Measurements from ENCODE around the gene CCL2. TPM values are rescaled to one million over a fixed set of nuclear protein-coding genes. Genes with fewer than 3 reads are reported as not detected.

Gene CCL2
- total RNA-seq, 1 donor from 2014 or later: 1.4 TPM

DNA sequence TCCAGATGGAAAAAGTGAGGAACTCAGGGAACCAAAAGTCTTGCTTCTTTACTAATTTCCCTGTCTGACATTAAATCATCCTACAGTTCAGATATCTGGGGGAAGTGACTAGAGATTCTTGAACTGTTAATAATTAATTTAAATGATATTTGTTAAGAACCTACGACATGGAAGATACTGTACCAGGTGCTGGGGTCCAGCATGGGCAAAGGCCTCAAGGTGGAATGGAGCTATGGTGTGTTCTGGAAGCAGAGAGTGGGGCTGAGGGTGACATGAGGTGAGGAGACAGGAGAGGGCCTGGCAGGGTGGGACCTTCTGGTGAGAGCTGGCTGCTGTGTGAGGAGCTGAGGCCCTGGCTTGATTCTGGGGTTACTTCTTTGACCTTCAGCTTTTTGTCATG, 6.0 kb upstream of the CCL2 start:
- Mint-ChIP-seq H3K4me3 (ENCODE audit: unreplicated experiment) (no peak overlapping the region), H3K9me3 (ENCODE audit: unreplicated experiment) (no peaks in the 10 kb centered on the region), H3K27ac (ENCODE audit: unreplicated experiment) (no peak overlapping the region), H3K4me1 (ENCODE audit: unreplicated experiment) (peaks cover 16% of the 10 kb centered on the region), H3K27me3 (ENCODE audit: unreplicated experiment) (peaks cover 4% of the 10 kb centered on the region), H3K36me3 (ENCODE audit: low read depth, unreplicated experiment) (no peaks in the 10 kb centered on the region)
- DNase-seq (ENCODE audit: low spot score): no peak
- TF ChIP-seq, protein P1, sequence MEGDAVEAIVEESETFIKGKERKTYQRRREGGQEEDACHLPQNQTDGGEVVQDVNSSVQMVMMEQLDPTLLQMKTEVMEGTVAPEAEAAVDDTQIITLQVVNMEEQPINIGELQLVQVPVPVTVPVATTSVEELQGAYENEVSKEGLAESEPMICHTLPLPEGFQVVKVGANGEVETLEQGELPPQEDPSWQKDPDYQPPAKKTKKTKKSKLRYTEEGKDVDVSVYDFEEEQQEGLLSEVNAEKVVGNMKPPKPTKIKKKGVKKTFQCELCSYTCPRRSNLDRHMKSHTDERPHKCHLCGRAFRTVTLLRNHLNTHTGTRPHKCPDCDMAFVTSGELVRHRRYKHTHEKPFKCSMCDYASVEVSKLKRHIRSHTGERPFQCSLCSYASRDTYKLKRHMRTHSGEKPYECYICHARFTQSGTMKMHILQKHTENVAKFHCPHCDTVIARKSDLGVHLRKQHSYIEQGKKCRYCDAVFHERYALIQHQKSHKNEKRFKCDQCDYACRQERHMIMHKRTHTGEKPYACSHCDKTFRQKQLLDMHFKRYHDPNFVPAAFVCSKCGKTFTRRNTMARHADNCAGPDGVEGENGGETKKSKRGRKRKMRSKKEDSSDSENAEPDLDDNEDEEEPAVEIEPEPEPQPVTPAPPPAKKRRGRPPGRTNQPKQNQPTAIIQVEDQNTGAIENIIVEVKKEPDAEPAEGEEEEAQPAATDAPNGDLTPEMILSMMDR (IDR thresholded peaks at IDR 0.05; ENCODE audit: unreplicated experiment): no peak

DNA sequence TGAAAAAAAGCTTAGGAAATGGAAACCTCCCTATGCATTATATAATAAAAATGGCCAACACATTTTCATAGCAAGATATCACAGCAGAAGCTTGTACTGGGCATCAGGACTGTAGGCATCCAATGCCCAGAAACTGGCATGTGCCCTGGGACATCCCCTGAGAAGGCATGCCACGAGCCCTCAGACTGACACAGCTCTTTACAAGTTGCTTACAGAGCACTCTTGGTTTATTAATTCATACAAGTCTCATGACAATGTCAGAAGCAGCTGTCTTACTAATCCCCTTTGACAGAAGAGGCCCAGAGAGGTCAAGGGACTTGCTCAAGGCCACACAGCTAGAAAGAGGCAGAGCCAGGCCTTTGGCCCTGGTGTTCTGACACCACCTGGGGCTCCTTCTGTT, 5.6 kb upstream of the CCL2 start:
- peaks cover 4% of the 10 kb centered on the region for H3K27me3 Mint-ChIP-seq (ENCODE audit: unreplicated experiment)
- peaks cover 20% of the 10 kb centered on the region for H3K4me1 Mint-ChIP-seq (ENCODE audit: unreplicated experiment)
- no peaks in the 10 kb centered on the region for H3K36me3 Mint-ChIP-seq (ENCODE audit: low read depth, unreplicated experiment)
- DNase-seq (ENCODE audit: low spot score): no peak
- H3K4me3 Mint-ChIP-seq (ENCODE audit: unreplicated experiment): no peak overlapping the region
- TF ChIP-seq, protein P1 (IDR thresholded peaks at IDR 0.05; ENCODE audit: unreplicated experiment): no peak
- no peaks in the 10 kb centered on the region for H3K9me3 Mint-ChIP-seq (ENCODE audit: unreplicated experiment)
- no peak overlapping the region for H3K27ac Mint-ChIP-seq (ENCODE audit: unreplicated experiment)

DNA sequence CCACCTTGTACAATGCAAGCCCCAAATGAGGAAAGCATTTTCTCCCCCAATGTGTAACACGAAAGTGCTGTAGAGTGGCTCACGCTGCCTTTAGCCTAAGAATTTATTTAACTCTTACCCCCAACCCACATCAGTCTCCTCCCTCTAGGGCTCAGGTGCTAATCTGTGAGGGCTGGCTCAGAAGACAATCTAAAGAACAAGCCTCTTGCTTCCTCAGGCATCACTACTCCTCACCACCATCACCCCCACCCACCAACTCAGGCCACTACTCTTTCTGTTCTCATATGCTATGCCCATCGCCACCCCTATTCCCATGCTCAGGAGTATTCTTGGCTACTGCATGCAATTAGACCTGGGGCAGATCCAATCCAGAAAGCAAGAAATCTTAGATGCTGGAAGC, 3.9 kb upstream of the CCL2 start:
- TF ChIP-seq, protein P1 (IDR thresholded peaks at IDR 0.05; ENCODE audit: unreplicated experiment): no peak
- H3K27me3 Mint-ChIP-seq (ENCODE audit: unreplicated experiment): peaks cover 8% of the 10 kb centered on the region
- no peak overlapping the region for H3K4me3 Mint-ChIP-seq (ENCODE audit: unreplicated experiment)
- no peak for DNase-seq (ENCODE audit: low spot score)
- peaks cover 31% of the 10 kb centered on the region for H3K4me1 Mint-ChIP-seq (ENCODE audit: unreplicated experiment)
- H3K36me3 Mint-ChIP-seq (ENCODE audit: low read depth, unreplicated experiment): peaks cover 4% of the 10 kb centered on the region
- no peak overlapping the region for H3K27ac Mint-ChIP-seq (ENCODE audit: unreplicated experiment)
- H3K9me3 Mint-ChIP-seq (ENCODE audit: unreplicated experiment): no peaks in the 10 kb centered on the region

DNA sequence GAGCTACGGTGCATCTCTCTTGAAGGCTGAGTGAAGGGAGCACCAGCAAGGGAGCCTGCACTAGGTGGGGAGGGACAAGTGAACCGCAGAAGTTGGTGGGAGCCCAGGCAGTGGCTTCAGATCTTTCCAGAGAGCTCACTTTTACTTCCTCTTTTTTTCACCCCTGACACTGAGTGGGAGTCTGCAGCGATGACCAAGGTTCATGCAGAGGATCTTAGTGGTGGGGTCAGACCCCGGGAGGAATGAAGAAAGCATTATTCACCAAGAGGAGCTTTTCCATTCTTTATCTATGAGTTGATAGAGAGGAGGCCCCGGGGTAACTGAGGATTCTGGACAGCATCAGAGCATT, 3.0 kb upstream of the CCL2 start:
- H3K9me3 Mint-ChIP-seq (ENCODE audit: unreplicated experiment): no peaks in the 10 kb centered on the region
- H3K4me3 Mint-ChIP-seq (ENCODE audit: unreplicated experiment): no peak overlapping the region
- TF ChIP-seq, protein P1 (IDR thresholded peaks at IDR 0.05; ENCODE audit: unreplicated experiment): no peak
- H3K36me3 Mint-ChIP-seq (ENCODE audit: low read depth, unreplicated experiment): peaks cover 4% of the 10 kb centered on the region
- no peak for DNase-seq (ENCODE audit: low spot score)
- H3K27me3 Mint-ChIP-seq (ENCODE audit: unreplicated experiment): peaks cover 8% of the 10 kb centered on the region
- no peak overlapping the region for H3K27ac Mint-ChIP-seq (ENCODE audit: unreplicated experiment)
- peaks cover 31% of the 10 kb centered on the region for H3K4me1 Mint-ChIP-seq (ENCODE audit: unreplicated experiment)

DNA sequence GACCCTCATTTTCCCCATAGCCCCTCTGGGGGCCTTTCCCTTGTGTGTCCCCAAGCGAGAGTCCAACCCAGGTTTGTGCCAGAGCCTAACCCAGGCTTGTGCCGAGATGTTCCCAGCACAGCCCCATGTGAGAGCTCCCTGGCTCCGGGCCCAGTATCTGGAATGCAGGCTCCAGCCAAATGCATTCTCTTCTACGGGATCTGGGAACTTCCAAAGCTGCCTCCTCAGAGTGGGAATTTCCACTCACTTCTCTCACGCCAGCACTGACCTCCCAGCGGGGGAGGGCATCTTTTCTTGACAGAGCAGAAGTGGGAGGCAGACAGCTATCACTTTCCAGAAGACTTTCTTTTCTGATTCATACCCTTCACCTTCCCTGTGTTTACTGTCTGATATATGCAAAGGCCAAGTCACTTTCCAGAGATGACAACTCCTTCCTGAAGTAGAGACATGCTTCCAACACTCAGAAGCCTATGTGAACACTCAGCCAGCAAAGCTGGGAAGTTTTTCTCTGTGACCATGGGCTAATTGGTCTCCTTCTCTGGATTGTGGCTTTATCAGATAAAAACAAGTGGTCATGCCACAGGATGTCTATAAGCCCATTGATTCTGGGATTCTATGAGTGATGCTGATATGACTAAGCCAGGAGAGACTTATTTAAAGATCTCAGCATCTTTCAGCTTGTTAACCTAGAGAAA, 2.5 kb upstream of the CCL2 start:
- TF ChIP-seq, protein P1 (IDR thresholded peaks at IDR 0.05; ENCODE audit: unreplicated experiment): no peak
- peaks cover 4% of the 10 kb centered on the region for H3K36me3 Mint-ChIP-seq (ENCODE audit: low read depth, unreplicated experiment)
- no peak overlapping the region for H3K27ac Mint-ChIP-seq (ENCODE audit: unreplicated experiment)
- DNase-seq (ENCODE audit: low spot score): no peak
- no peak overlapping the region for H3K4me3 Mint-ChIP-seq (ENCODE audit: unreplicated experiment)
- no peaks in the 10 kb centered on the region for H3K9me3 Mint-ChIP-seq (ENCODE audit: unreplicated experiment)
- peaks cover 31% of the 10 kb centered on the region for H3K4me1 Mint-ChIP-seq (ENCODE audit: unreplicated experiment)
- H3K27me3 Mint-ChIP-seq (ENCODE audit: unreplicated experiment): peaks cover 8% of the 10 kb centered on the region

Data from endothelial cell (in vitro differentiated cells).